ENCODE data around the gene IDH3G. TPM values are rescaled to one million over a fixed set of nuclear protein-coding genes. Genes with fewer than 3 reads are reported as not detected.

IDH3G gene
- total and polyA plus RNA-seq, 9 donors: 41.3 to 58.5 (median 53.7) TPM

DNA sequence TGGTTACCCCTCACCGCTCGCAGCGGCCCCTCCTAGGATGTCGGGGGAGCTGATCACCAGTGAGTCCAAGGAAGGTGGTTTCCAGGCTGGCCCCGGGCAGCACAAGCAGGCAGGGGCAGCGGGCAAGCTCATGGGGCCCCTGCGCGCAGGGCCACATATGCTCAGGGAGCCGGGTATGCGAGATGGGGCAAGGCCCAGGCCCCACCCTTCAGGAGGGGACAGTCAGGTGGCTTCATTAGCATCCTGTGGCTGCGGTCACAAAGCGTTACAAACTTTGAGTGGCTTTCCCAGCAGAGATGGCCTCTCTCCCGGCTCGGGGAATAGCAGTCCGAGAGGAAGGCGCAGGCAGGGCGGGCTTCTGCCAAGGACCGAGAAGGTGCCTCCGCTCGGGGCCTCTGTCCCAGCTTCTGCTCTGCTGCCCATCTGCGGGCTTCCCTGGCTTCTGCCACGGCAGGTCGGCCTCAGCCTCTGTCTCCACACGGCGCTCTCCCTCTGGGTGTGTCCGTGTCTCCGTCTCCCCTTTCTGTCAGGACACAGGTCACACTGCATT lies 56.0 kb downstream of the IDH3G start:
- intact Hi-C loops (cut with DNase I): no loop called here
- Histone ChIP-seq H3K4me3 (no peak overlapping the region), H3K27ac (no peak overlapping the region), H3K9me3 (no peaks in the 10 kb centered on the region), H3K27me3 (no peaks in the 10 kb centered on the region), H3K4me1 (ENCODE audit: insufficient read depth) (peaks cover under 1% of the 10 kb centered on the region), H3K36me3 (no peaks in the 10 kb centered on the region)
- DNase-seq: no peak
- WGBS, 3 donors: 90 to 94% (median 92%) methylated on average over 27 of the region's 27 CpGs
- TF ChIP-seq EP300 (IDR thresholded peaks at IDR 0.05) (no peak), CTCF (IDR thresholded peaks at IDR 0.05) (no peak), POLR2A (IDR thresholded peaks at IDR 0.05) (no peak)

- no peaks in the 10 kb centered on the region for H3K36me3 ChIP-seq
- no peak for DNase-seq
- WGBS, 3 donors: 73 to 77% (median 74%) methylated on average over 15 of the region's 15 CpGs
- TF ChIP-seq POLR2A (IDR thresholded peaks at IDR 0.05) (no peak), EP300 (IDR thresholded peaks at IDR 0.05) (no peak), CTCF (IDR thresholded peaks at IDR 0.05) (no peak)
- H3K4me3 ChIP-seq: no peak overlapping the region
- intact Hi-C loops (cut with DNase I): no loop called here
- no peak overlapping the region for H3K27ac ChIP-seq
- no peaks in the 10 kb centered on the region for H3K9me3 ChIP-seq
- H3K27me3 ChIP-seq: no peaks in the 10 kb centered on the region
- no peaks in the 10 kb centered on the region for H3K4me1 ChIP-seq (ENCODE audit: insufficient read depth)
Measured at GRCh38 chrX:153736871-153737441, 57.2 kb downstream of the IDH3G start.

DNA sequence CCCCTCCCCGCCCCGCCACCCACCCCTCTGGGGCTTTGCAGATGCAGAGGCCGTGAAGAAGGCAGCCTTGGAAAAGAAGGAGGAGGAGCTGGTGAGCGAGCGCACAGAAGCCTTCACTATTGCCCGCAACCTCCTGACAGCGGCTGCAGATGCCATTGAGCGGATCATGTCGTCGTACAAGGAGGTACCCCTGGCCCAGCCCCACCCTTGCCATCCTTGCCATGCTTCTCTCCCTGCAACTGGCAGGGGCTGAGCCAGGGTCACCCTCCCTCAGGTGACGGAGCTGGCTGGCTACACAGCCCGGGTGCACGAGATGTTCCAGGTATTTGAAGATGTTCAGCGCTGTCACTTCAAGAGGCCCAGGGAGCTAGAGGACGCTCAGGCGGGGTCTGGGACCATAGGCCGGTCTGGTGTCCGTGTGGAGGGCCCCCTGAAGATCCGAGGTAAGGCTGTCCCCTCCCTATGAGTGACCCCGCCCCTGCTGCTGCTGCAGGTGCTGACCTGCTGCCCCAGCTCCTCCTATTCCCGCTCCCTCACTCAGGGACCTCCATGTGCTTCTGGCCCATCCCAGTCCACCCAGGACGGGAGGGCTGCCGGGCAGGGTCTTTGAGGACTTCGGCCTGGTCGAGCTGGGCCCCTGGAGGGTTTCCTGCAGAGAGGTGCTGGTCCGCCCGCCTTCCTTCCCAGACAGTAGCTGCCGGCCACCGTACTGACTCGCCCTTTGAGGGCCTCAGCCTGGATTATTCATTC lies 57.9 kb downstream of the IDH3G start:
- H3K4me3 ChIP-seq: no peak overlapping the region
- H3K27ac ChIP-seq: no peak overlapping the region
- H3K9me3 ChIP-seq: no peaks in the 10 kb centered on the region
- DNase-seq: no peak
- WGBS, 3 donors: 81 to 88% (median 85%) methylated on average over 28 to 30 of the region's 30 CpGs
- no peaks in the 10 kb centered on the region for H3K36me3 ChIP-seq
- H3K4me1 ChIP-seq (ENCODE audit: insufficient read depth): no peaks in the 10 kb centered on the region
- H3K27me3 ChIP-seq: no peaks in the 10 kb centered on the region
- intact Hi-C loops (cut with DNase I): no loop called here
- TF ChIP-seq EP300 (IDR thresholded peaks at IDR 0.05) (no peak), POLR2A (IDR thresholded peaks at IDR 0.05) (no peak), CTCF (IDR thresholded peaks at IDR 0.05) (no peak)

Other genes starting within 250 kb of the IDH3G start
- 10 to 100 TPM; 15.5 to 20.0 (median 19.3) TPM for gene CCNQ, start 195.2 kb downstream of the IDH3G start, total RNA-seq
- gene CCNQ, start 195.2 kb downstream of the IDH3G start, polyA plus RNA-seq: 10 to 100 TPM; 16.8 to 23.8 TPM
- gene DUSP9, start 147.2 kb downstream of the IDH3G start, total RNA-seq: 1 to 10 TPM in 3 of 7 donors, under 1 TPM in 4; 0.12 to 3.7 (median 0.74) TPM
- gene DUSP9, start 147.2 kb downstream of the IDH3G start, polyA plus RNA-seq: under 1 TPM in 1 of 2 donors, not detected in 1; 0.28 TPM
- gene PNCK, start 120.6 kb downstream of the IDH3G start, total RNA-seq: 1 to 10 TPM in 4 of 7 donors, under 1 TPM in 2, not detected in 1; 0.51 to 5.9 (median 1.6) TPM
- gene PNCK, start 120.6 kb downstream of the IDH3G start, polyA plus RNA-seq: 1 to 10 TPM in 1 of 2 donors, under 1 TPM in 1; 0.87 to 1.1 TPM
- gene SLC6A8, start 106.4 kb downstream of the IDH3G start, total RNA-seq: 10 to 100 TPM in 5 of 7 donors, 1 to 10 TPM in 2; 6.3 to 23.5 (median 16.3) TPM
- gene SLC6A8, start 106.4 kb downstream of the IDH3G start, polyA plus RNA-seq: 10 to 100 TPM in 1 of 2 donors, 1 to 10 TPM in 1; 7.5 to 10.0 TPM
- 100 to 1,000 TPM in 5 of 7 donors, 10 to 100 TPM in 2; 53.7 to 146 (median 126) TPM for gene BCAP31, start 70.0 kb downstream of the IDH3G start, total RNA-seq
- 100 to 1,000 TPM; 151 to 195 TPM for gene BCAP31, start 70.0 kb downstream of the IDH3G start, polyA plus RNA-seq
- 10 to 100 TPM in 1 of 7 donors, 1 to 10 TPM in 6; 6.1 to 11.1 (median 9.1) TPM for gene ABCD1, start 69.5 kb downstream of the IDH3G start, total RNA-seq
- gene ABCD1, start 69.5 kb downstream of the IDH3G start, polyA plus RNA-seq: 1 to 10 TPM; 1.4 to 5.1 TPM
- 1 to 10 TPM in 3 of 7 donors, under 1 TPM in 4; 0.46 to 5.0 (median 0.95) TPM for gene PLXNB3, start 30.1 kb downstream of the IDH3G start, total RNA-seq
- 1 to 10 TPM in 1 of 2 donors, under 1 TPM in 1; 0.79 to 3.6 TPM for gene PLXNB3, start 30.1 kb downstream of the IDH3G start, polyA plus RNA-seq
- gene SRPK3, start 13.3 kb downstream of the IDH3G start, total RNA-seq: 1 to 10 TPM; 1.1 to 2.1 (median 1.6) TPM
- under 1 TPM; 0.25 to 0.65 TPM for gene SRPK3, start 13.3 kb downstream of the IDH3G start, polyA plus RNA-seq
- gene SSR4, start 293 bp upstream of the IDH3G start, total RNA-seq: 100 to 1,000 TPM; 123 to 181 (median 155) TPM
- gene SSR4, start 293 bp upstream of the IDH3G start, polyA plus RNA-seq: 100 to 1,000 TPM; 120 to 261 TPM
- gene PDZD4, start 36.2 kb upstream of the IDH3G start, total RNA-seq: 1 to 10 TPM in 4 of 7 donors, under 1 TPM in 3; 0.73 to 8.6 (median 2.7) TPM
- gene PDZD4, start 36.2 kb upstream of the IDH3G start, polyA plus RNA-seq: 1 to 10 TPM; 2.0 to 2.2 TPM
- gene L1CAM, start 91.8 kb upstream of the IDH3G start, total RNA-seq: 1 to 10 TPM in 3 of 7 donors, under 1 TPM in 3, not detected in 1; 0.36 to 3.0 (median 1.1) TPM
- gene L1CAM, start 91.8 kb upstream of the IDH3G start, polyA plus RNA-seq: 1 to 10 TPM in 1 of 2 donors, under 1 TPM in 1; 0.63 to 1.1 TPM
- 1 to 10 TPM in 1 of 7 donors, under 1 TPM in 4, not detected in 2; 0.34 to 1.5 (median 0.50) TPM for gene AVPR2, start 110.3 kb upstream of the IDH3G start, total RNA-seq
- 1 to 10 TPM in 1 of 2 donors, not detected in 1; 1.3 TPM for gene AVPR2, start 110.3 kb upstream of the IDH3G start, polyA plus RNA-seq
- gene ARHGAP4, start 131.9 kb upstream of the IDH3G start, total RNA-seq: 10 to 100 TPM in 5 of 7 donors, 1 to 10 TPM in 2; 7.0 to 22.3 (median 11.4) TPM
- 10 to 100 TPM in 1 of 2 donors, 1 to 10 TPM in 1; 1.2 to 14.7 TPM for gene ARHGAP4, start 131.9 kb upstream of the IDH3G start, polyA plus RNA-seq
- gene NAA10, start 140.7 kb upstream of the IDH3G start, total RNA-seq: 10 to 100 TPM; 36.7 to 95.5 (median 64.2) TPM
- gene NAA10, start 140.7 kb upstream of the IDH3G start, polyA plus RNA-seq: 10 to 100 TPM; 64.9 to 87.3 TPM
- 1 to 10 TPM in 6 of 7 donors, under 1 TPM in 1; 0.80 to 4.9 (median 2.5) TPM for gene RENBP, start 150.3 kb upstream of the IDH3G start, total RNA-seq
- gene RENBP, start 150.3 kb upstream of the IDH3G start, polyA plus RNA-seq: 1 to 10 TPM; 1.2 to 2.8 TPM
- 10 to 100 TPM; 26.3 to 62.5 (median 53.1) TPM for gene HCFC1, start 177.4 kb upstream of the IDH3G start, total RNA-seq
- gene HCFC1, start 177.4 kb upstream of the IDH3G start, polyA plus RNA-seq: 10 to 100 TPM; 13.3 to 19.7 TPM
- 10 to 100 TPM in 3 of 7 donors, 1 to 10 TPM in 4; 4.4 to 11.6 (median 9.4) TPM for gene TMEM187, start 178.4 kb upstream of the IDH3G start, total RNA-seq
- 1 to 10 TPM; 2.6 to 9.8 TPM for gene TMEM187, start 178.4 kb upstream of the IDH3G start, polyA plus RNA-seq
- gene IRAK1, start 225.5 kb upstream of the IDH3G start, total RNA-seq: 10 to 100 TPM; 17.0 to 97.4 (median 52.6) TPM
- gene IRAK1, start 225.5 kb upstream of the IDH3G start, polyA plus RNA-seq: 10 to 100 TPM; 10.5 to 25.8 TPM